ENCODE results near the gene RPTOR. TPM values are rescaled to one million over a fixed set of nuclear protein-coding genes. Genes with fewer than 3 reads are reported as not detected.

RPTOR gene
- total RNA-seq, 1 donor from 2014 or later: 40.9 TPM

DNA sequence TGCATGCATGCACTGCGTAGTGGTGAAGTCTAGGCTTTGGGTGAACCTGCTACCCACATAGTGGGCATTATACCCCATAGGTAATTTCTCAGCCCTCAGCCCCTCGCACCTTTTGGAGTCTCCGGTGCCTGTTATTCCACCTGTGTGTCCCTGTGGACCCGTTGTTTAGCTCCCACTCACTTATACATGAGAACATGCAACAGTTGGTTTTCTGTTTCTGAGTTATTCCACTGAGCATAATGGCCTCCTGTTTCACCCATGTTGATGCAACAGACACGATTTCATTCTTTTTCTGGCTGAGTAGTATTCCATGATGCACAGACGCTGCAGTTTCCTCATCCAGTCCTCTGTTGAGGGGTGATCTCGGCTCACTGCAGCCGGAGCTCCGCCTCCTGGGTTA, 305.5 kb downstream of the RPTOR start:
- DNase-seq: no peak

DNA sequence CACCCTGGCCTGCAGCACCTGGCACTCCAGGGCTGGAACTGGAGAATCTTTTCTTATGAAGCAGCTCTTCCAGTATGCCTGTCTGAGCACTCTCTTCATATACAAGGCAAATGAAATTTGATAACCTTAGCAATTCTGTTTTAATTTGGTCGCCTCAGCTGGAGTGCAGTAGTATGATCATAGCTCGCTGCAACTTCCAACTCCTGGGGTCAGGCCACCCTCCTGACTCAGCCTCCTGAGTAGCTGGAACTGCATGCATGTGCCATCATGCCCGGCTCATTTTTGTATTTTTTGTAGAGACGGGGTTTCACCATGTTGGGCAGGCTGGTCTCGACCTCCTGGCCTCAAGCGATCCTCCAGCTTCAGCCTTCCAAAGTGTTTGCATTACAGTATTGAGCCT, 306.2 kb downstream of the RPTOR start:
- no peak for DNase-seq

DNA sequence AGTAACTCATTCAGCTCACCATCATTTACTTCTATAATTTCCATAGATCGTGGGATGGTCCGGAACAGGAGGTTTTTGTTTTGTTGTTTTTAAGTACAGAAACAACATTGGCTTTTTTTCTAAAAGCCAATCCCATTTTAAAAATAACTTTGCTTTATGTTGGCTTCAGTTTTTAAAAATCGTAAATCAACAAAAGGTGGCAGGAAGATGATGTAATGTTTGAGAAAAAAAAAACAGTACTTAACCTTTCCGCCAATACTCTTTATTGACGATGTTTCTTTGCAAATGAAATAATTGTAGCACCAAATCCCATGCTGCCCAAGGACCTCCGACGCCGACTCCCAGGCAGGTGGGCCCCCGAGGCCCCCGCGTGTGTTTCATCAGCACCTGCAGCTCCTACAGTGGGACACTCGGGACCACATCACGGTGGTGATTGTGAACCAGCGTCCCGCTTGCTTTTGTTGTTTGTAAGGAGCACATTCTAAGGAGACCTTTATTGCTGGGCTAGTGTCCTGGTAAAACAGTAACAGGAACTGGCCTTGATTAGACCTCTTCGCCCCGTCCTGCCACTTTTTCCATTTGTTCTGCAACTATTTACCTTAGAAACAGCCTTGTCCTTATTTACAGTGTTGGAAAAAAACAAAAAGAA, 306.8 kb downstream of the RPTOR start:
- no peak for DNase-seq

GRCh38 chr17:80852476-80853015, 307.9 kb downstream of the RPTOR start:
- no peak for DNase-seq

GRCh38 chr17:80853076-80853475, 308.4 kb downstream of the RPTOR start:
- no peak for DNase-seq

DNA sequence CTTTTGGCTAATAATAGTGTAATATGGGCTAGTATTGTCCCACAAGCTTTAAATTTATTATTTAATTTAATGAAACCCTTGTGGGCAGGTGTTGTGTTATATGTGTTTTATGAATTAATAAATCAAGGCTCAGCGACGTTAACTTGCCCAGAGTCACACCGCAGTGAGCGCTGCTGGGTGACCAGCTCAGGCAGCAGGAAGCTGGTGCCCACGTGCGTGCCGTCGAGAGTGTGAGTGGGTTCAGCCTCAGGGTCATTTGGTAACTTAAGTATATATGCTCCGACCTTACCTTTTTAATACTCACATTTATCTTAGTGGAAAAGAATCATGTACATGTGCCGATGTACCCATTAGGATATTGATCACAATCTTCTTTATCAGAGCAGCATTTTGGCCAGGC, 309.6 kb downstream of the RPTOR start:
- DNase-seq: no peak

GRCh38 chr17:80855196-80855947, 310.7 kb downstream of the RPTOR start:
- no peak for DNase-seq

DNA sequence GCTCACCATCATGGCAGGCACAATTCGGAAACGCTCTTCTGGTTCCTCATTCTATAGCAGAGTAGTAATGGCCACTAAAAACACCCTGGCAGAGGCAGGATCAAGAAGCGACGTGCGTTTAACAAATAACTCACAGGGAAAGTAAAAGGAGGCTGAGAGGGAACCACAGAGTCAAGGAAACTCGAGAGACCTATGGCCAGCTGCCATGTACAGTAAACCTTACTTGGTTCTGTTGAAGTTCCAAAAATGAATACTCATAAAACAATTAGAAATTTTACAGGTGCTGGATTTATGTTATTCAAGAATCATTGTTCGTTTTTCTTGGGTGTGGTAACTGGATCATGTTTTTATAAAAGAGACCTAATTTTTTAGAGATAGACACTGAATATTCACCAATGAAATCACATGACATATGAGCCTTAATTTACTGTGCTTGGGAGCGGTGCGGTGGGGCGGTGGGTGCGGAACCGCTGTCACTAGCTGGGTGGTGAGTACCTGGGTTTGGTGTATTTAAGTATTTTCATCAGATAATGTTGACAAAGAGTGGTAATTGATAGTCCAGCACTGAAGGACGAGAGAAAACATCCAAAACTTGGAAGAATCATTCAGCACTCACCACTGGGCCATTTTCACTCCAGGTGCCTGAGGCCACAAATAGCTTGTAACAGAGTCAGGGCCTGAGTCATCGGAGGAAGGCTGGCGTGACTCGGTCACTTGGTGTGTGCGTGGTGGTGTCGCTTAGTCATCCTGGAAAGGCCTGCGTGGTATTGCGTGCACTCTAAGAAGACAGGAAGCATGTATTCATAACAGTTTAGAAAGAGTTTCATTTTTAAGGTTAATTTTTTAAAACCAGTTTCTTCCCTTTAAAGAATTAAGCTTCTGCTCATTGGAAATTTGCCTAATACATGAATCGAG, 311.6 kb downstream of the RPTOR start:
- DNase-seq: no peak

DNA sequence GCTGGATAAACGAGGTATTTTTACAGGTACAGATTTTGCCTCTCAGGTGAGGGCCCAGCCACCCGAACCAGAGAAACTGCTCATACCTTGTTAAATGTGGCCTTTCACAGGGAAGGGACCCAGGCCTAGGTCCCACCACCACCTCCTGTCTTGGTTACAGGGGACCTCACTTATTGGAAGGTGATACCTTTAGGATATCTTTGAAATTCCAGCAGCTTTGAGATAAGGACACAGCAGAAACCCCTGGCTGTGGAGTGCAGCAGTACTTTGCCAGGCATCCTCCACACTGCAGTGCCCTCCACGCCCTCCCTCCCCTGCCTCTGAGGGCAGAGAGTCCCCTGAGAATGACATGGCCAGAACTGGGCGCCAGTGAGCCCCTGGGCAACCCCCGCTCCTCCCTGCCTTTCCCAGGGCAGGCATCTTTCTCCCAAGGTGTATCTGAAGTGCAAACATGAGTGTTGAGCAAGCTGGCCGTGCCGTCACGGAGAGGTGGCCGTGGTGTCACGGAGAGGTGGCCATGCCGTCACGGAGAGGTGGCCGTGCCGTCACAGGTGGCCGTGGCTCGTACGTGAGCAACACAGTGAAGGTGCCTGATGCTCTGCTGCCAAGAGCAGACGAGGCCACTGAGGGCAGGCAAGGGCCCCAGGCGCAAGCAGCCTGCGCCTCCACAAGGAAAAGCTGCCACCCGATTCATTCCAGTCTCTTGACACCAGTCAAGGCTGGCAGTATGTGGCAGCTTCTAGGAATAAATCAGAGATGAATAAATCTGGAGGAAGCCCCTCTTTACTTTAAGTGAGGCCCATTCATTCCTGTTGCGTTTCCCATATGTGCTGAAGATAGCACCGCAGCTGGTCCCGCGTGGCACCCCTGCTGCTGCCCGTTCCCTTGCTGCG, 312.5 kb downstream of the RPTOR start:
- no peak for DNase-seq

DNA sequence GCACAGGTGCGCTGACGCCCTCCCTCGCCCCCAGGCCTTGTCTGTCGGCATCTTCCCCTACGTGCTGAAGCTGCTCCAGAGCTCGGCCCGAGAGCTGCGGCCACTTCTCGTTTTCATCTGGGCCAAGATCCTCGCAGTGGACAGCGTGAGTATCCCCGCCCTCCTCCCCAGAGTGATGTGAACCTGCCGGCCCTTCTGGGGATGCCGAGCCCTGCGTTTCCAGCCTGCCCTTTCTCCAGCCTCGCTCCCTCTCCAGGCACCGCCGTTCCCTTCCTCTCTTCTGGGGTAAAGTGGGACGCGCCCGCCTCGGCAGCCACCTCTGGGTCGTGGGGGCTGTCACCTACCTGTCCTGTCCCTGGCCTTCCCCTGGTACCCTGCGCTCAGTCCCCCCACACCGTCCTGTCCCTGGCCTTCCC, 313.1 kb downstream of the RPTOR start:
- no peak for DNase-seq

- DNase-seq: no peak
Measured at GRCh38 chr17:80858301-80859001, 313.8 kb downstream of the RPTOR start.

- peak; percentile 91 for DNase-seq
Measured at GRCh38 chr17:80859002-80859941, 314.6 kb downstream of the RPTOR start.

DNA sequence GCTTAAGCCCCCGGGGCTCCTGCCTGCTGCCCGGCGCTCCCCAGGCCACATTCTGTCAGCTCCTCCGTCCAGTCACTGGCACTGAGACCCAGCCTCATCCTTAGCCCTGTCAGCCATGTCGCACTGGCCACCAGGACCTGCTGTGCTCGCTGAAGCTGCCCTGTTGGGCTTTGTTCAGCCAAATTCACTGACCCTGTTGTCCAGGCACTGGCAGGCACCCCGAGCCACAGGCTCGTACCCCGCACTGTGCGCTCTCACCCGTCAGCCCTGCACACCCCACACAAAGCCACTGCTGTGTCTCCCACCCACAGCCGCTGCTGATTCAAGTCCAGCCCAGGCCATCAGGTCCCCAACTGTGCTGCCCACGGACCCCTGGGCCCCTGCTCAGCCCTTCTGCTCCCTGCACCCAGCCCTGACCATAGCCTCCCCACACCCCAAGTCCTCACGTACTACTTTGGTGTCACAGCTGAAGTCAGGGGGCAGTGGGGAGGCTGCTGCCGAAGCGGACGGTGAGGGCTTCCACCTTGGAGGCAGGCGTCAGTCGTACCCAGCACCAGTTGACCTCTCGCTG, 315.5 kb downstream of the RPTOR start:
- DNase-seq: no peak

- DNase-seq: no peak
Measured at GRCh38 chr17:80860703-80861417, 316.2 kb downstream of the RPTOR start.

DNA sequence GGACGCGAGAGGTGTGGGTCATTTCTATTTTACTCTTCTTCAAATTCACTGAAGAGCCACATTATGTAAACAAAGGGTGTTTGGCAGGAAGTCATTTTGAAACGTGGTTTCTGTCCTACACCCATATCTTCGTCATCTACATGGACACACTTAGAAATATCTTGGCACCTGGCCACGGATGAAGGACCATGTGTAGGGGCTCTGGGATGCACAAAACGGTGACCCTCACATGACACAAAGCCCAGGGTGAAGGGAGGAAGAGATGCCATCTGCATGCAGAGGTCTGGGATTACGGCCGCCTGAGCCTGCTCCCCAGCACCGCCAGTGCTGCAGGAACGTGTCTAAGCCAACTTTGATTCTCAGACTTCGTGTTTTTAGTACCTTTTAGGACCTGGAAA, 316.8 kb downstream of the RPTOR start:
- peak; percentile 32 for DNase-seq

DNA sequence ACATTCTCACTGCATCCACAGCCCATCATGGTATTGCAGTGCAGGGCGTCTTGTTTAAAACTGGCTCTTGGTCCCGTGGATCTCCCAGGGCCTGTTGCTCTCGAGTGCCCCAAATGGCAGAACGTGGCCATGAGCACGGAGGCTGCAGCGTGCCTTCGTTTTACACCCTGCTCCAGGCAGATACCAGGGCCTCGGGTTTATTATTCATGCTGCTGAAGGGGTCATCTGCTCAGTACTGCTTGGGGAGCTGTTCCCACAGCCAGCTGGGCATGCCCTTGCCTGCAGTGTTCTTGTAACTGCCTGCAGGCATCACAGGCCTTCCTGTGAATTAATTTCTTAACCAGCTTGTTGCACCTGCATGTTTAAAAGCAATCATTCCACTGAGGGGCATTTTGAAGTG, 317.3 kb downstream of the RPTOR start:
- DNase-seq: peak; percentile 72

DNA sequence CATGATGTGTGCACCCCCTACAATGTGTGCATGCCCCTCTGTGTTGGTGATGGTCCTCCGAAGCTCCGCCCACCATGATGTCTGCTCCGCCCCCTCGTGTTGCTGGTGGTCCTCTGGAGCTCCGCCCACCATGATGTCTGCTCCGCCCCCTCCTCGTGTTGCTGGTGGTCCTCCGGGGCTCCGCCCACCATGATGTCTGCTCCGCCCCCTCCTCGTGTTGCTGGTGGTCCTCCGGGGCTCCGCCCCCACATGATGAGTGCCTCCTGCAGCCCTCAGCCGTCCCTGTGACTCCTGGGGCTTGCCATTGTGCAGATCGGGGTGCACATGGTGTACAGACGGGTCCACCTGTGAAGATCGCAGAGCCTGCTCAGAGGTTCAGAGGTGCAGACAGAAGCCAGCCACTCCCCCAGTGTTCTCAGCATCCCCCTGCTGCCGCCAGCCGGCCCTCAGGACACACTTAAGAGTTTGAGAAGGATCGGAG, 317.9 kb downstream of the RPTOR start:
- DNase-seq: no peak

GRCh38 chr17:80862978-80863377, 318.3 kb downstream of the RPTOR start:
- no peak for DNase-seq

GRCh38 chr17:80863626-80864025, 319.0 kb downstream of the RPTOR start:
- DNase-seq: no peak
